Retinal pigment epithelial cell (primary cell): ENCODE measurements around the gene ZBTB38.

Experiments
- DNase-seq: peaks from one replicate; pipeline ENCODE4 v3.0.0-alpha.2; 2010; ENCODE audit warnings: low read depth
- H3K4me3 ChIP-seq: 2 replicates; pipeline ENCODE4 v1.5.1; 2011; ENCODE audit warnings: mild to moderate bottlenecking, low read length, control low read depth, moderate library complexity
- TF ChIP-seq, protein P1 (sequence below): conservative IDR thresholded peaks from 2 replicates; pipeline ENCODE4 v1.5.1; 2011; ENCODE audit warnings: low read depth, low read length, control low read depth, inconsistent platforms

ZBTB38 gene

DNA sequence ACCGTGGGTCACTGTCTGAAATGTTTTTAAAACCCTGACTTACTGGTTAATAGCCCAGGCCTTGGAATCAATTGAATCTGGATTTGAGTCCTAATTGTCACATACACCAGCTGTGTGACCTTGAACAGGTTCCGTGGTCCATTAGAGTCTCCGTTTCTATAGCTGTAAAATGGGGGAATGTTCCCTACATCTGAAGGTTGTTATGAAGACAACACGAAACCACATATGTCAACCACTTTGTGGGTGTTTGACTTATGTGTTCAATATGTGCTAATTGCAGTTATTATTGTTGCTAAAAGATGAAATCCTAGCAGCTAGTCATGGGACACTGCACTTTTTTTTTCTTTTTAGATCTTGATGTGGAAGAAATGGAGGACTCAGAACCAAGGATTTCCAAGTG lies 35.3 kb downstream of the ZBTB38 start:
- peak overlapping the region; percentile 68 for H3K4me3 ChIP-seq
- no peak for DNase-seq
- TF ChIP-seq, protein P1, sequence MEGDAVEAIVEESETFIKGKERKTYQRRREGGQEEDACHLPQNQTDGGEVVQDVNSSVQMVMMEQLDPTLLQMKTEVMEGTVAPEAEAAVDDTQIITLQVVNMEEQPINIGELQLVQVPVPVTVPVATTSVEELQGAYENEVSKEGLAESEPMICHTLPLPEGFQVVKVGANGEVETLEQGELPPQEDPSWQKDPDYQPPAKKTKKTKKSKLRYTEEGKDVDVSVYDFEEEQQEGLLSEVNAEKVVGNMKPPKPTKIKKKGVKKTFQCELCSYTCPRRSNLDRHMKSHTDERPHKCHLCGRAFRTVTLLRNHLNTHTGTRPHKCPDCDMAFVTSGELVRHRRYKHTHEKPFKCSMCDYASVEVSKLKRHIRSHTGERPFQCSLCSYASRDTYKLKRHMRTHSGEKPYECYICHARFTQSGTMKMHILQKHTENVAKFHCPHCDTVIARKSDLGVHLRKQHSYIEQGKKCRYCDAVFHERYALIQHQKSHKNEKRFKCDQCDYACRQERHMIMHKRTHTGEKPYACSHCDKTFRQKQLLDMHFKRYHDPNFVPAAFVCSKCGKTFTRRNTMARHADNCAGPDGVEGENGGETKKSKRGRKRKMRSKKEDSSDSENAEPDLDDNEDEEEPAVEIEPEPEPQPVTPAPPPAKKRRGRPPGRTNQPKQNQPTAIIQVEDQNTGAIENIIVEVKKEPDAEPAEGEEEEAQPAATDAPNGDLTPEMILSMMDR, result no peak

DNA sequence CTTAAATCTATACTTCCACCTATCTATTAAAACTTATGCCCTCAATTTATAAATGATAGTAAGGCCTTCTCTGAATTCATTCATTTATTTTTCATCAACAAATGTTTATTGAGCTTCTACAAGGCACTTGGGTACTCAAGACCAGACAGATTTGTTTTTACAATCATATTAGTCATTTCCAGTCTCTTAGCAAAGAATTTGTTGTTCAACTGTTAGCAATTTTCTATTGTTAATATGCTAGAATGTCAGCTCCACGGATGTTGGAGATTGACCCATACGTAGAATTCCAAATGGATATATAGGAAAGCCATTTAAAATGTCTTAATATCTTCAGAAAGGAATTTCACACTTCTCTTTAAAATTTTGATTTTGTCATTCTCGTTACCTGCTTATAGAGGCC lies 36.7 kb downstream of the ZBTB38 start:
- peak overlapping the region; percentile 5 for H3K4me3 ChIP-seq
- TF ChIP-seq, protein P1, result no peak
- DNase-seq, result no peak

DNA sequence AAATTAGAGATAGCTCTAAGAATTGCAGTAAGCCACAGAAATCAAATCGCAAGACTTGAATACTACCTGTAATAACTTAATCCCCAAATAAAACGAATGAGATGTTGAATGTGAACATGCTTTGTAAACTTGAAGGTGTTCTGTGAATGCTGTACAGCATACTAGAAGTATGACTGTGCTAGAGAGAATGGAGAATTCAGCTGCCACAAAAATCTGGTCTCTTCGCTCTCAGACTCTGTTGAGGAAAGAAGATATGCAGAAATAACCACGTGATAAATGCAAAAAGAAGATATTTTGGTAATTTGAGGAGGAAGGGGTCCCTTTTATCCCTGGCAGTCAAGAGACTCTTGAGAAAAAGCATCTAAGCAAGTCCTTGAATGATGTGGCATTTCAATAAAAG lies 37.3 kb downstream of the ZBTB38 start:
- DNase-seq, result no peak
- TF ChIP-seq, protein P1, result no peak
- H3K4me3 ChIP-seq, result no peak overlapping the region

DNA sequence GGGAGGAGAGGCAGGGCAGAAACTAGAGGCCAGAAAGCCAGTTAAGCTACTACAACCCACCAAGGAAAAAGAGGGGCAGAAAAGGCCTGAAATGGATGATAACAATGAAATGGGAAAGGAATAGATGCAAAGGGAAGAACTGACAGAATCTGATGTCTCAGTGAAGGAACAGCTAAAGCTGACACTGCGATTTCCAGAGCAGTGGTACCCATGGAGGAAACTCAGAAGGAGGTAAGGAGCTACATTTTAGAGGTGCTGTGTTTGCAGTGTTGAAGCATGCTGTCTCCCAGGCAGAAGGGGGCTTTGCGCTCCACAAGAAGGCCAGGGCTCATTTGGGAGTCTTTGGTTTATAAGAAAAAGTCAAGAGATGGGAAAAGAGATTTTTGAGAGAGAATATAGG lies 38.0 kb downstream of the ZBTB38 start:
- TF ChIP-seq, protein P1, result no peak
- DNase-seq, result no peak
- no peak overlapping the region for H3K4me3 ChIP-seq

DNA sequence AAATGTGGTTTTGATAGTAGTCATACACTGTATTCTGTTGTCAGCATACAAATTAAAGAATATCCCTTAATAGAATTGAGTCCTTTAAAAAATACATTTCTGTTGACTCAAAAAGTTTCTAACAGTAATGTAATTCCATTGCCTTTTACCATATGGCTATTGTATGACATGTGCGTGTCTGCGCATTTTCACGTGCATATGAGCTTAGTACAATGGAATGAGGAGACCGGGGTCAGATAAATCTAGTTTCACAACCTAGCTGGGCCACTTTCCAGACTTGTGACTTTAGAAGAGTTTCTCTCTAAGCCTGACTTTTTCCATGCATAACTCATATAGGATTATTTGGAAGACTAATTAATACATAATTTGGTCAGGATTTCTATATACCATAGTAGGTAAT lies 38.7 kb downstream of the ZBTB38 start:
- TF ChIP-seq, protein P1, result no peak
- H3K4me3 ChIP-seq, result no peak overlapping the region
- peak; percentile 94 for DNase-seq

DNA sequence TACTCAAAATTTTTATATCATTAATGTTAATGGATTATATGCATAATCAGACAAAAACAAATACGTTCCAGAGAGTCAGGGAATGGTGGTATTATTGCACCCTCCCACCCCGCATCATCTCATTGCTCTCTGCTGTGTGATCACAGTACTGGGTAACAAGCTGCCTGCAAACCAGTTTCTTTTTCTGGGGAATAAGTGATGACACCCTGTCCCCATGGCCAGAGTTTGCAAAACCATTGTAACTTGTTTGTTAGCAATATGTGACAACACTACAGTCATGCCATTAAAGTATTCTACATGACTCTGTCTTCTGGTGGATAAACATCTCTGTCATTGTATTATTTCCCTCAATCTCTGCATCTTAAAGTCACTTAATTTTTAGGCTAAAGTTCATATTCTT lies 39.5 kb downstream of the ZBTB38 start:
- no peak for DNase-seq
- TF ChIP-seq, protein P1, result no peak
- no peak overlapping the region for H3K4me3 ChIP-seq

DNA sequence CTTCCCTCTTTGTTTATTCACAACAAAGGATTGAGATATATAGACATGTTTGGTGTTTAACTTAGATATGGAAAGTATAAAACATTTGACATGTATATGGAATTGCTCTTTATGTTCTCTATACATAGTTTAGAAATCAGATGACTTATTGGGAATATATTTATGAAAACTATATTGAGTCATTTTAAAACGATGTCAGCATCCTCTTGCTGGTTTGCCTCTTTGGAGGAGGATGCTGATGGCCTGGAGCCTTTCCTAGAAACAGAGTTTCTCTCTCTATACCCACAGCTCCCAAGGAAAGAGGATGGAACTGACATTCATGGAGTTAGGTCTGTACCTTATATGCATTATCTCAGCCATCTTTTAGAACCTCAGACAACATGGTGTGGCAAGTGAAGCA lies 40.3 kb downstream of the ZBTB38 start:
- TF ChIP-seq, protein P1, result no peak
- DNase-seq, result no peak

More for the DNA sequence above, 40.3 kb downstream of the ZBTB38 start:
- H3K4me3 ChIP-seq, result no peak overlapping the region
